Astrocyte of the spinal cord (primary cell): ENCODE data around the gene RFX8.

Source experiments
- DNase-seq: peaks from one replicate; pipeline ENCODE4 v3.0.0; 2011; ENCODE audit warnings: low read depth, low spot score
- H3K4me3 ChIP-seq: 2 replicates; pipeline ENCODE4 v1.5.1; 2011; ENCODE audit warnings: low read depth, mild to moderate bottlenecking, low read length, moderate library complexity
- in situ Hi-C: cut with HindIII; loops from 2 replicates; pipeline ENCODE4 v1.10.0; 2017; ENCODE audit warnings: low sequenced_read_pairs
- TF ChIP-seq, protein P1 (sequence below): IDR thresholded peaks from 2 replicates; pipeline ENCODE4 v1.5.1; 2012; ENCODE audit warnings: low read depth, mild to moderate bottlenecking, low read length, inconsistent platforms

Gene RFX8

DNA sequence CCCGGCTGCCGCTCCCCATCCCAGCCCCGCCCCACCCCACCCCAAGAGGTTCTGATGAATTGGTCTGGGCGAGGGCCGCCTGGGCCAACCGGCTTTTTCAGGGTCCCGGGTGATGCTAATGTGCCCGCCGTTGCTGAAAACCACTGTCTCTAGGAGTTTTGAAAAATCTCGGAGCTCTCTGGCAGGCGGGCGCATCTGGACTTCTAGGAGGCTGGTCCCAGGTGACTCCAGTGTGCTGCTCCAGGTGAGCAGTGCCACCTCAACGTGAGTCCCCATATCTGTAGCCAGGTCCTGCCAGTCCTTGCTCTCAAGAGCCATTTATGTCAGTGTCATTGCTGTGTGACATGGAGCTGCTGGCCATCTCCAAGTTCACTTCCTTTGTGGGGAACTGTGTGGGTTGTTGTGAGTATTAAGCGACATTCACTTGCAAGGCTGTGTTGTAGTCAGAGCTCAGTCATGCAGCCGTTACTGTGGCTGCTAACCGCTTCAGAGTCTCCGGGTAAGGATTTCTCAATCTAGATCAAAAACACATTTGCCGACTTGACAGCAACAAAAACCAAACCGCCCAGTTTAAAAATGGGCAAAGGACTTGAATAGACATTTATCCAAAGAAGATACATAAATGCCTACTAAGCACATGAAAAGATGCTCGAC is at the start of gene RFX8:
TSS of gene RFX8 (minus strand) at position 382 of the 654 bp plus-strand sequence. CDS start 8,264 bp downstream, outside the sequence.
- peak within 1 kb of the TSS; percentile 47 for H3K4me3 ChIP-seq
- in situ Hi-C loops = no loop called here
- TF ChIP-seq, protein P1, sequence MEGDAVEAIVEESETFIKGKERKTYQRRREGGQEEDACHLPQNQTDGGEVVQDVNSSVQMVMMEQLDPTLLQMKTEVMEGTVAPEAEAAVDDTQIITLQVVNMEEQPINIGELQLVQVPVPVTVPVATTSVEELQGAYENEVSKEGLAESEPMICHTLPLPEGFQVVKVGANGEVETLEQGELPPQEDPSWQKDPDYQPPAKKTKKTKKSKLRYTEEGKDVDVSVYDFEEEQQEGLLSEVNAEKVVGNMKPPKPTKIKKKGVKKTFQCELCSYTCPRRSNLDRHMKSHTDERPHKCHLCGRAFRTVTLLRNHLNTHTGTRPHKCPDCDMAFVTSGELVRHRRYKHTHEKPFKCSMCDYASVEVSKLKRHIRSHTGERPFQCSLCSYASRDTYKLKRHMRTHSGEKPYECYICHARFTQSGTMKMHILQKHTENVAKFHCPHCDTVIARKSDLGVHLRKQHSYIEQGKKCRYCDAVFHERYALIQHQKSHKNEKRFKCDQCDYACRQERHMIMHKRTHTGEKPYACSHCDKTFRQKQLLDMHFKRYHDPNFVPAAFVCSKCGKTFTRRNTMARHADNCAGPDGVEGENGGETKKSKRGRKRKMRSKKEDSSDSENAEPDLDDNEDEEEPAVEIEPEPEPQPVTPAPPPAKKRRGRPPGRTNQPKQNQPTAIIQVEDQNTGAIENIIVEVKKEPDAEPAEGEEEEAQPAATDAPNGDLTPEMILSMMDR = no peak
- DNase-seq = peak; percentile 91

DNA sequence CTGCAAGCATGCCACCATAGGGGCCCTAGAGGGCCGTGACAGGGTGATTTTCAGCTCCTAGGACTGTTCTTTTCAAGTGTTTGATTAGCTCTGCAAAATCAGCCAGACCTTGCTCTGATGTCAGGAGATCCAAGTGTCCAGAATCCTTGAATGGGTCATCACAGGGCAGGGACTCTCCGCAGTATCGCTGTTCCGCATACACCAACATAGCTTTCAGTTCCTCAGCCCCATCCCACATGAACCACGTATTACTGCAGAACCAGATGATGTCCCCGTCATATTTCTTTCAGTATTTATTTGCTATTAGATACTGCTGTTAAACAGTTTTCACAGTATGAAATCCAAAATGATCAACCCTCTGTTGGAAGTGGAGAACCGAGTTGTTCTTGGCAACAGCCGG is 46.6 kb upstream of the RFX8 start:
- H3K4me3 ChIP-seq = no peak overlapping the region

DNA sequence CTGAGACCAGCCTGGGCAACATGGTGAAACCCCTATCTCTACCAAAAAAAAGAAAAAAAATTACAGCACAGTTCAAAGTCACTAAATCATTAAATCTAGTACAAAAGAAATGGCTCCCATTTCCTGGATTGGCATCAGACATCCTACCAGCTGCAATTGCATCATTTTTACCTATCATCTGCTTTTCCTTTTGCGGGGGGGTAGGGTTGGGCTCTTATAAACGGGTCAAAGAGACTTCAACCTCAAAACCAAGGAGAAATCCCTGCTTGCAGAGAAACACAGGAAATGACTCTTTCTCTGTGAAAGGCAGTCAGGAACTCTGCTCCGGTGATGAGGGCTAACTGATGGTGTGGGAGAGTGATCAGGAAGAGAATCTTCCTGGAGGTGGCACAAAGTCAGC is 45.3 kb upstream of the RFX8 start:
- in situ Hi-C loops = no loop called here
- peak; percentile 55 for DNase-seq
- TF ChIP-seq, protein P1 = no peak
- no peak overlapping the region for H3K4me3 ChIP-seq

More for the DNA sequence above, 46.6 kb upstream of the RFX8 start:
- no peak for DNase-seq
- in situ Hi-C loops = no loop called here
- TF ChIP-seq, protein P1 = no peak

DNA sequence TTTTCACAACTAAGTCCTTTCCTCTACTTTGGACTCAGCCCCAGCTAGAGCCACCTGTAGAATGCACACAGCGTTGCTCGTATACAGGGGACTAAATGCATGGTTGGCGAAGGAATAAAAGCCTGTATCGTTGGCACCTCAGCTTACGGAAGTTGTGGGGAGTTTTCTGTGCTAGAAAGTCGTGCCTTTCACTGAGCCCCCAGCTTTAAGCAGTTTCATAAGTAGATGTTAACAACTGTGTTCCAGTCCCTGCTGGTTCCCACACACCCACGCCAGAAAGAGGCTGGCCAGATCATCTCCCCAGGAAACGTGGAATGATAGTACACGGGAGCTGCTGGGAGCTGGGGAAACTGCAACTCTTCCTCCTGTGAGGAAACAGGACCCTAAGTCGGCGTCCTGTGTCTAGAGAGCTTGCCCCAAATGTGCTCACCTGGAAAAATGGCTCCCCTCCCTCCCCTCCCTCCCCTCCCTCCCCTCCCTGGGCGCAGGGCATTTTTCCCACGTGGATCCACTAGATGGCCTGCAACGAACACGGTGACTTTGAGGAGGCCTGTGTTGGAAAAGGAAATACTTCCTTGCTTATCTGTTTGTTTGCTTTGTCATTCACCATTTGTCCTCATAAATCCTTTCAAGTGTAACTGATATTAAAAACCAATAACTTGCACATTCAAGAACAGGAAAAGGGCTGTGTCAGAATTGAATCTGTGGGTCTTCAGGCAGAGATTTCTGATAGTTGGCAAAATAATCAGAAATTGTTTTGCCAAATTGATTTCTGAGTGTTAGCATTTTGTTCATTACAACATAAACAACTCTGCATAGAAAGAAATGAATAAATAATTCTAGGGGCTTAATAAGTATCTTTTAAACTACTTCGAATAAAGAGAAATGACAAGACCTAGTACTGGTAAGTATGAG is 43.9 kb upstream of the RFX8 start:
- TF ChIP-seq, protein P1 = peak; percentile 58
- DNase-seq = peak; percentile 61
- in situ Hi-C loops = no loop called here
- H3K4me3 ChIP-seq = no peak overlapping the region

DNA sequence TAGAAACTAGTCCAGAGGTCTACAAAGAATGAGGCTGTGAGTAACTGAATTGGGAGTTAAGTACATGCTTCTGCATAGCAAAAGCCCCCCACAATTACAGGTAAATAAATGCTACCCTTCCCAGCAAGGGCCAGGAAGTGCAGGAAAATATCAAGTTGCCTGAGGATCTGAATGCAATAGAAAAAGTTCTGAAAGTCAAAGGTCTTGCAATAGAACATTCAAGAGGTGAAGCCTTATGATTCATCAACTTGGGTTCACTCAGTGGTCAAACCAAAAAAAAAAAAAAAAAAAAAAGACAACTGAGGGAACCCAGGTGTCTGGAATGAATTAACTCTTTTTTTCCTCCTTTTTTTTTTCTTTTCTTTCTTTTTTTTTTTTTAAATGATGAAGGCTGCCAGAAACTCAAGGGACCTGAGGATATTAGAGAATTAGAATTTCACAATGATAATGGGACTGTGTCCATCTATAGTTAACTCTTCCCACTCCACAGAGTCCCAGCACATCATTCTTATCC is 42.9 kb upstream of the RFX8 start:
- in situ Hi-C loops = no loop called here
- TF ChIP-seq, protein P1 = no peak
- no peak overlapping the region for H3K4me3 ChIP-seq
- DNase-seq = peak; percentile 84

DNA sequence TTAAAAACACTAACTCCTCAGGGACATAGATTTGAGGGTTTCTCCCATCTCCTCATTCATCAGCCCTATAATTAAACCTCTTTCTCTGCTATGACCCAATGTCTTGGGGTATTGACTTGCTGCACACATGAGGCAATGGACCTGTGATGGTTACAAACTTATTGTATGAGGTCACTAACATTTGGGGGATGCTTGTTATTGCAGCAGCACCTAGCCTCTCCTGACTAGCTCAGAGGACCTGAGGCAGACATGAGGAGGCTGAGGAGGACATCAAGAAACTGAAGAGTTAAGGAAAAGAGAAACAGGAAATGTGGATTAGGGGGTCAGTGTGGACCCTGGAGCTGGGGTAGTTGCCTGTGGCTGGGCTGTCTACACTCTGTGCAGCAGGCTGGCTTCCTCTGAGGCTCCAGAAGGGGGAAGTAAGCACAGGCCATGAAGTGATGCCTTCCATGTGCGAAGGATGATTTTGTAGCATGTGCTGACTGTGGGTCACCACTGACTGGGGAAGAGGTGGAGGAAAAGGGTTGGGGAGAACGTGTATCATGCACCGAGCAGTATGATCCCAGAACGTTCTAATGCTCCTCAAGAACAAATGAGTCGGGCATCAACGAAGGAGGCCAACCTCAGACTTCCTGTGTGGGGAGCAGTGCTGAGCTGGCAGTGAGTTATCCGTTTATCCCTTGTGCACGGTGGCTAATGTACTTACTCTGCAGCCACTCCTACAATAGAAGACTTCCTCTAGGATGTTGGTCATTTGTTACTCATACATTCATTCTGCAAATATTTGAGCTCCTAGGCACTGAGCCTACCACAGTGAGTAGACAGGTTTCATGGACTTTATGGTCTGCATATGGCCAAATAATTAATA is 42.1 kb upstream of the RFX8 start:
- DNase-seq = peak; percentile 96
- H3K4me3 ChIP-seq = no peak overlapping the region
- TF ChIP-seq, protein P1 = no peak
- in situ Hi-C loops = no loop called here
